GM18868 (cell line): ENCODE measurements around the gene FOXJ3.

Source experiments
- ATAC-seq: cut with Tn5 transposase; IDR thresholded peaks from one replicate; pipeline ENCODE4 v1.9.1; 2021; ENCODE audit warnings: mild to moderate bottlenecking, moderate library complexity; ENCODE audit not compliant: unreplicated experiment

Gene FOXJ3

GRCh38 chr1:42311897-42312296 is 23.1 kb downstream of the FOXJ3 start:
- ATAC-seq = no peak

DNA sequence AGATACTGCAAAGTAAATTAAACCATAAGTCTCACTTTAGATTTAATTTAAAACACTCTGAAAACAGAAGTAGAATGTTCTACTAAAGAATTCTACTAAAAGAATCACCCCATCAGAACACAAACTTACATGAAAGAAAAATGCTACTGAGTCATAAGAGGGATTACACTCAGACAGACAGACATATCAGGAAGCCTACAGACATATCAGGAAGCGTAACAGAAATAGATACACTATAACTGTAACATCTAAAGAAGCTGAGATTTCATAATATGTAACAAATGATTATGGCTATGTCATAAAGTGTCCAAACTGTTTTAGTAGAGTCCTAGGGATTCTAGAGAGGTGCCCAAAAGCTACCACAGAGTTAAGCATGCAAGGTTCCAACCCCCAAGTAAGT is 23.9 kb downstream of the FOXJ3 start:
- no peak for ATAC-seq

- ATAC-seq = no peak
Observed at GRCh38 chr1:42306977-42307376, 28.1 kb downstream of the FOXJ3 start.

DNA sequence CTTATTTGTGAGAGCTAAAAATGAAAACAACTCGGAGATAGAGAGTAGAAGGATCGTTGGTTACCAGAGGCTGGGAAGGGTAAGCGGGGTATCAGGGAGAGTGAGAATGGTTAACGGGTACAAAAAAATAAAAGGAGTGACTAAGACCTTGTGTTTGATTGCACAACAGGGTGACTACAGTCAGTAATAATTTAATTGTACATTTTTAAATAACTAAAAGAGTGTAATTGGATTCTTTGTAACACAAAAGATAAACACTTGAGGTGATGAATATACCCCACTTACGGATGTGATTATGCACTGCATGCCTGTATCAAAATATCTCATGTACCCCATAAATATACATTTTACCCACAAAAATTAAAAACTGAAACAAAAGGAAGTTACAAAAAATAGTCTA is 29.4 kb downstream of the FOXJ3 start:
- ATAC-seq = no peak

DNA sequence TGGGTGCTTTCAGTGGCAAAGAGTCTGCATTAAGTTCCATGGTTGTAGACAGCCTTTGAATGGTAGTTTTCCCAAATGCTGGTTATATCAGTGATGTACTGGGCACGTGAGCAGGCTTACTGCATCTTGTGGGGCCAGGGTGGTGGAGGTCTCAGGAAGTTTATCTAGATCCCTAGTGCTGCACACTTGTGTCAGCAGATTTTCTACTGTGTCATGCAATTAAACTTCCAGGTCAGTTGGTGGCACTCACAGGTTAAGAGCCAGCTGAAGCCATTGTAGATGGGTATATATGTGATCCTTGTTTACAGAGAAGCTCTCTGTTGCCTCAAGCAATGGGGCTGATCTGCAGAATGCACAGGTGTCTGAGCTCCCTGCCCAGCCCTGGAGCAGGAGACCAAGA is 33.0 kb downstream of the FOXJ3 start:
- ATAC-seq = no peak

- no peak for ATAC-seq
Observed at GRCh38 chr1:42298520-42298919, 36.5 kb downstream of the FOXJ3 start.

DNA sequence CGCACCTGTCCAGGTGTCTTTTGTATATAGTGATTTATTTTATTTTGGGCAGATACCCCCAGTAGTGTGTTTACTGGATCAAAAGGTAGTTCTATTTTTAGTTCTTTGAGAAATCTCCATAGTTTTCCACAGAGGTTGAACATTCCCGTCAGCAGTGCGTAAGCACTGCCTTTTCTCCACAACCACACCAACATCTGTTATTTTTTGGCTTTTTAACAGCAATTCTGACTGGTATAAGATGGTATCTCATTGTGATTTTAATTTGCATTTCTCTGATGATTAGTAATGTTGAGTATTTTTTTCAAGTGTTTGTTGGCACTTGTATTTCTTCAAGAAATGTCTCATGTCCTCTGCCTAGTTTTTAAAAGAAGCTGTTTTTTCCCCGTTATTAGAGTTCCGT is 39.2 kb downstream of the FOXJ3 start:
- ATAC-seq = no peak

DNA sequence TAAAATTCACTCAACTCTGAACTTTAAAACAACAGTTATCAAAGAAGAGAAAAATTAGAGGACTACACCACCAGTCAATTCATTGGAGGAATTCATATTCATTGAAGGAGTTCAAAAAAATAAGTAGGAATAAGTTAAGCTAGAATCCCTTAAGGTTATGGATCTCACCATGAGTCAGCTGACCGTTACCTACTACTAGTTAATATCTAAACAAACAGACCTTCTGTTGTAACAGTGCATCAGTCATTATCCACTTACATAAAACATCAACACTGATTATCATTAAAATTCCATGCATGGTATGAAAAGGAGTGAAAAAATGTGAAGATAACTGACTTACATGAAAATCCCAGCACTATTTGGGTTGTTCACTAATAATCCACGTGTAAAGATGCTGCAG is 44.9 kb downstream of the FOXJ3 start:
- no peak for ATAC-seq

DNA sequence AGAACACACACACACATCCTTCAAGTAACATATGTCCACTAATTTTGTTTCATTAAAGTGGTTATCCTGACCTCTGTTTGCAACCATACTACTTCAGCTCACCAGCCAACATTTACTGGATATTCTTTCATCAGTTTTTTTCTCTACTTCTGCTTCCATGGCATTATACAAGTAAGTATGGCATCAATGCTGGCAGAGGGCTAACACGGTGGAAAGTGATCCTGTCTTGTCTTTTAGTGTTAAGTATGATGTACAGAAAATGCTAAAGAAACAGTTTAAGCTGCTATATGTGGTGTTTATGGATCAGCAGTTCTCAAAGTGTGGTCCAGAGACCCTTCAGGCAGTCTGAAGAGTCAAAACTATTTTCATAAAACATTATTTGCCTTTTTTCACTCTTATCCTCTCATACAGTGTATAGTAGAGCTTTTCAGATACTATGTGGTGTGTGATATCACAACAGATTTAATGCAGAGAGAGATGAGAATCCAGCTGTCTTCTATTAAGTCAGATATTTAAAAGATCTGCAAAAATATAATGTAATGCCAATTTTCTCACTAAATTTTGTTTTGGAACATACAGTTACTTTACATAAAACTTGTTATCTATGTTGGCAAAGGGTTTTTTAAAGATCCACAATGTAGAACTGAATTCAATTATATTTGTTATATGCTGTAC is 46.6 kb downstream of the FOXJ3 start:
- ATAC-seq = no peak

DNA sequence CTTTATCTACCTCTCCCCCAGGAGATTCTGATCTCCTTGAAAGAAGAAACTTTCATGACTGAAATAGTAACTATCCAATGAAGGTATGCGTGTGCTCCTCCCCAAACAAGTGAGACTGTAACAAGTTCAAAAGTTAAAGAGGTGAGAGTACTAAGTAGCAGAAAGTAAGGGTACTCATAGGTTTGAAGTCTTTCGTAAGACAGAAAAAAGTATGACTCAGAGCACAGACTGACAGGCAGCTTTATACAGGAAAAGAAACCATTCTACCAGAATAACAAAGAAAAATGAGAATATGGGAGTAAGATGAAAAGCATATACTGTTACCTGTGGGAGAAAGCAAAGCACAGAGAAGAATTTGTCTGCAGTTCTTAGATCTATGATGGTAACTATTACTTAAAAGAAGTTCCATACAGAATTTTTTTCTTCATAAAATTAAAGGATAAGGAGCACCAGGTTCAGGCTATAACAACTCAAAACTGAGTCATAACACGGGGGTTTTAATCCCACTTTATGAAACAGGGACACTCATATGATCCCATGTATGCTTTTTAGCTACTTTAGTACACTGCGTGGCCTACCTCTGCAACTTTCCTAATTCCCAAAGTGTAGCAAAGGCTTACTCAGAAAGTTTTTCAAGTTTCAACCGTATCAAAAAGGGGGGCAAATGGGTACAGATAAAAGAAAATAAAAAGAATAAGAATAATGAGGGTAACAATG is 52.0 kb downstream of the FOXJ3 start:
- no peak for ATAC-seq

DNA sequence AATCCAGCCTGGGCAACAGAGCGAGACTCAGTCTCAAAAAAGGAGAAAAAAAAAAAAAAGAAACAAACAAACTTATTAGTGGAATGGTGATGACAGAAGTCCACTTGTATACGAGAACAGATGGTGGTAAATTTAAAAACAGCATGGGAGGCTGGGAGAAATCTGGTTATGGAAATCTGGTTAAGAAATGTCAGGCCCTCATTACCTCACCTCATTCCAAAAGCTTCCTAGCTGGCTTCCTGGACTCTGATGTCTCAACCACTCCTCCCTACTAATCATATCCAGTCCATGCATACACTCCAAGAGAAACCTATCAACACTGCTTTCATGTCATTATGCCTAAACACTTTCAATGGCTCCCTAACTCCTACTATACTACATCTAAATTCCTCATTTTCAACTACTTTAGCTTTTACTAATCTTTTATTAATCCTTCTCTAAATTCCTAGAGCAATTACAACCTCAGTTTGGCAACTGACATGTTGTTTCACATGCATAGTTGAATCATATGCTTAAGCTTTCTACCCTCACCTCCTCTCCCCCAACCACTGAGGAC is 52.9 kb downstream of the FOXJ3 start:
- no peak for ATAC-seq

GRCh38 chr1:42280821-42281220 is 54.2 kb downstream of the FOXJ3 start:
- ATAC-seq = no peak

- no peak for ATAC-seq
Observed at GRCh38 chr1:42279055-42279454, 56.0 kb downstream of the FOXJ3 start.

DNA sequence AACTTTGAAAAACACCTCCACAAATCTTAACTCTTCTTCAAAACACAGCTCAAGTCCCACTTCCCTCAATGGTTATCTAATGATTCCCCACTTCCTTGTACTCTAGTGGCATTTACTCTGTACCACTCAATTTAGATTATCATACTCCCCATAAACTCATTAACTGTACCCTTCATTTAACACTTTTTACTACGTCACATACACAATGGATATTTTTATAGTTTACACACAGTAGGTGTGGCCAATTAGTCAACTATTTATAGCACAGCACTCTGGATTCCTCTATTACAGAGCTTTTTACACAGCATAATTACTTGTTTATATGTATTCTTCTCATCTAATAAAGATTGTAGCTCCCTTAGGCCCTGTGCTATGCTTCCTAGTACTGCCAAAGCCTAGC is 62.1 kb downstream of the FOXJ3 start:
- no peak for ATAC-seq

GRCh38 chr1:42267904-42268303 is 67.1 kb downstream of the FOXJ3 start:
- ATAC-seq = no peak

- no peak for ATAC-seq
Observed at GRCh38 chr1:42266253-42267135, 68.5 kb downstream of the FOXJ3 start.

DNA sequence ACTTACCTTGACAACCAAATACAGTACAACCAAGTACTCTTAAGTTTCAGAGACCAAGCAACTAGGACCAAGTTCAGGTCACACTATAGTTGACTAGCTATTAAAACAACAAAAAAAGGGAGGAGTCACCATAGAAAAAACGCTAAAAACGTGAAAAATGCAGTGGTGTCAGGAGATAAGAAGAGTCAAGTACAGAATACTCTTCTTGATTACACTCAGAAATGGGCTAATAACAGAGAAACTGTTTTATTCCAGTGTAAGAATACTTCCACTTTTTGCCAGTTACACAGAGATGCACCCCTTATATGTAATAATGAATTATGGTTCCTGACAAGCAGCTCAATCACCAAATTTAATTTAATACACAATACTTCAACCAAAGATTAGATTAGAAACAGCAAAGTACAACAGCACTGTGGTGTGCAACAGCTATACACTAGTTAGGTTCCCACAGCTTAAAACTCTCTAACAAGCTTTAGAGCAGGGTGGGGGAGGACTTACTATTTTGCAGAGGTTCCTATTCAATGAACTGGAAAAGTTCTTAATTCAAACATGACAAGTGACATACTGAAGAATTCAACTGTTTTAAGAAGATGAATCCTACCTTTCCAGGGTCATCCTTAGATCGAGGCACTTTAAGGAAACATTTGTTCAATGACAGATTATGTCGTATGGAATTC is 70.4 kb downstream of the FOXJ3 start:
- no peak for ATAC-seq

GRCh38 chr1:42263019-42263418 is 72.0 kb downstream of the FOXJ3 start:
- no peak for ATAC-seq

DNA sequence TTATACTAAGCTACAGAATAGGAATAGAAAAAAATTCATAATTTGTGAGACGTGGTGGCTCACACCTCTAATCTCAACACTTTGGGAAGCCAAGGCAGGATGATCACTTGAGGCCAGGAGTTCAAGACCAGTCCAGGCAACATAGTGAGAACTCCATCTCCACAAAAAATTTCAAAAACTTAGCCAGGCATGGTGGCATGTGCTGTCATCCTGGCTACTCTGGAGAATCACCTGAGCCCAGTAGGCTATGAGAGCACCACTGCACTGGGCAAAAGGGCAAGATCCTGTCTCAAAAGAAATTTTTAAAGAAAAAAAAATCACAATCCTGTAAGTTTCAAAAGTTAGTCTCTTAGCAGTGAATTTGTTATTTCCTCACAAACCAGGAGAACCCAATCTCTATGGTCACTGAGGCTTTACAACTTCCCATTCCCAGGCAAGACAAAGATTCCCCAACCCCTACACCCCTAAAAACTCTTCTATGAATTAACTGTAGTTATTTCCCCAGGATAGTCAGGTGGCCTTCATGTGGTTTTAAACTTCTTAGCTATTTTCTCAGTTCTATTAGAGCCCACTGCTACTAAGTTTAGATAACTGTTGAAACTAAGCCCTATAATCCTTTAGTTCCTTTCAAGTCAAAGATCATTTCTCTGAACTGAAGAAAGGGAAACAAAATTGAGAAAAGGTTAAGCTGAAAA is 74.5 kb downstream of the FOXJ3 start:
- no peak for ATAC-seq

DNA sequence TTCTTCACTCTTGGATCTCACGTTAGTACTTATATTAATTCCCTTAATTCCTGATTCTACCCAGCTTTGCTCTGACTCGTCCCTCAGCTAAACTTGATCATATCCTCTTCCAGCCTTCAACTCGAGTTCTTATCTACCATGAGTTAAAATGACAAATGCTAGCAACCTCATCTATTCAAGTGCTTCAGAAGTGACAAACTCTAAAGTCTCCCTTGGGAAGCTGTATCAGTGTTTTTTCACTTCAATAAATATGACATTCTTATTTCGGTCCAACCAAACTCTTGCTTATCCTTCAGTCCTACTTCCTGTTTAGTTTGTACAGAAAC is 75.3 kb downstream of the FOXJ3 start:
- peak; percentile 18 for ATAC-seq
